ENCODE data around the gene MAN1A2. TPM values are rescaled to one million over a fixed set of nuclear protein-coding genes. Genes with fewer than 3 reads are reported as not detected.
"Not testable (repeated sequence)": the region's sequence is repeated elsewhere in the genome, so short reads cannot be mapped to it uniquely, and the experiment has no call there.

MAN1A2 gene
- polyA plus RNA-seq, 3 donors = 47.2 to 51.4 (median 48.7) TPM

DNA sequence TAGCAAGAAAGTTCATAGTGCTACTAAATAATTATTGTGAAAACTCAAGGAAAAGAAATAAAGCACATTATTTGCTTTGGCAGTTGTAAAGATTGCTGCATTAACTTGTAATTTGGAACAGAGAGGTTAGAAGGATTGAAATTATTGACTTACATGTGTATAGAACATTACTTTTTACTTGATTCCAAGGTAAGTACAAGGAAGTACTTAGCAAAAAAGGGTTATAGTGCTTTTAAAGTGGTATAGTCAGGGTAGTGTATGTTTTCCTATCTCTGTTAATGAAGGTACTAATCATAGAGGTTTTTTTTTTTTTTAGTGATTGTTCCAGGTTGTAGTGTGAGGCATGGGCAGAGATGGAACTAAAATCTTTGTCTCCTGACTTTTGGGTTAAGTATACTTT is 29.4 kb downstream of the MAN1A2 start:
- DNase-seq (ENCODE audit: low read depth in 3 of 3, low spot score in 2 of 3) = no peak

DNA sequence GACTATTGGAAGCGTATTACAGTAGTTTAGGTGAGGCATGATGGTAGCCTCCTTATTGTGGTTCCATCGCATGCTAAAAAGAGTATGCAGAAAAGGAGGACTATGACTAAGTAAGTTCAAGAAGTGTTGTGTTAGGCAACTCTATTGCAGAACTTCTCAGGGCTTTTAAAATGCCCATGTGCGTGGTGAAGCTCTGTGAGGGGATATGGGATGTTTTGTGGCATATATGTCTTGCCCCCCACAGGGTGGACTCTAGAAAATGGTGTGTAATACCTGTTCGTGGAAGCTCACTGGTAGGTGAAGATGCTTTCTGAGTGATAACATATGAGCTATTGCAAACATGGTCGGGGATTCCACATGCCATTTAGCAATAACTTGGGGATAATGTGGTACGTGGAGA is 31.7 kb downstream of the MAN1A2 start:
- DNase-seq (ENCODE audit: low read depth in 3 of 3, low spot score in 2 of 3) = no peak

DNA sequence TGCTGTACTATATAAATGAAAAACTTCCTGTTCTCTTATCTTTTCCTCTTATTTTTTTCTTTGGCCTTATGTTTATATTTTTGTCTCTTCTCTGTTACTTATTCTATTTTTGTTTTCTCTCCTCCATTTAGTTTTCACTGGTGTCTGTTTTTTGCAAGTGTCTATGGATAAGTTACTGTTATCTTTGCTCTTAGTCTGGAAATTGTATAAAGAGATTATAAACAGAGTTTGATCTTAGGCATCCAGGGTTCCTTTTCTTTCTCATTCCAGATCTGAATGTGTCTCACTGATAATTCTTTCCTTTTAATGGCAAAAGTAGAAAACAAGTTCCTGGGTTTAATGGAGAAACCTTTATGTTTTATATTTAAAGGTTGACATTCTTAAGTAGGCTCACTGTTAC is 34.5 kb downstream of the MAN1A2 start:
- DNase-seq (ENCODE audit: low read depth in 3 of 3, low spot score in 2 of 3) = no peak

DNA sequence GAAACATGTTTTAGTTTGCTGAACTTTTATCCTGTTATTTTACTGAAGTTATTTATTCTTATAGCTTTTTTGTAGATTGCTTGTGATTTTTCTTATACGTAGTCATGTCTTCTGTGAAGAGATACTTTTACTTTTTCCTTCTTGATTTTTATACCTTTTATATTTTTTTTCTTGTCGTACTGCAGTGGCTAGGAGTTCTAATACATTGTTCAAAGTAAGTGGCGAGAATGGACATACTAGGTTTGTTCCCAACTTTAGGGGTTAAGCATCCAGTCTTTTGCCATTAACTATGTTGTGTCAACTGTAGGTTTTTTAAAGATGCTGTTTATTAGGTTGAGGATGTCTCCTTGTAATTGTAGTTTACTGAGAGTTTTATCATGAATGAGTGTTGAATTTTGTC is 36.3 kb downstream of the MAN1A2 start:
- DNase-seq (ENCODE audit: low read depth in 3 of 3, low spot score in 2 of 3) = no peak

DNA sequence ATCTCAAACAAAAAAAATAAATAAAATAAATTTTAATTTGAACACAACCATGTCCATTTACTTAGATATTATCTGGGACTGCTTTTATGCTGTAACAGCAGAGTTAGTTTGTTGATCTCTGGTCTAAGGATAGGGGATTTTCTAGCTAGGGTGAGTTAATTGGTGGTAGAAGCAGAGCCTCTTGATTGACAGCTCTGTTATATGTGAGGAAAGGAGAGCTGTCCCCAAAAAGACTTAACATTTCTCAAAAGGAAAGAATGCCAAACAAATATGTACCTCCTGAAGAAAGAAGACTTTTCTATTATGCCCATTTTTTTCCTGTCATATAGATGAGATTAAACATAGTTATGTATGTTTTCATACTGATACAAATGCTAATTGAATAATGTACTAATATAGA is 37.8 kb downstream of the MAN1A2 start:
- no peak for DNase-seq (ENCODE audit: low read depth in 3 of 3, low spot score in 2 of 3)

DNA sequence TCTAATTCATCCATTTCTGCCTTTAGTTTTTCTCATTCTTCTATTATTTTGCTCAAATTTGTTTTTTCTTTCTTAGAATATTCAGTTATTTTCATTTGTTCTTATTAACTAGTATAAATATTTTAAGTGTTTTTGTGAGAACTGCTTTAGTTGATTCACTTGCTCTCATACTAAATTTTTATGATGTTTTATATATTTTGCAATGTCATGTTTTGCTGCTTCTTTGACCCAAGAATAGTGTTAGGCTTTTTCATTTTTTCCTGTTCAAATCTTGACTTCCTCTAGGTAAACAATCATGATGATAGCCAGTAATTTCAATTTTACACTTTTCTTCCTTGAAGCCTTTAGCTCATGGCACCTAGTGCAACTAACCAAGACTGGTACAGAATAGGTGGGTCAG is 45.2 kb downstream of the MAN1A2 start:
- no peak for DNase-seq (ENCODE audit: low read depth in 3 of 3, low spot score in 2 of 3)

DNA sequence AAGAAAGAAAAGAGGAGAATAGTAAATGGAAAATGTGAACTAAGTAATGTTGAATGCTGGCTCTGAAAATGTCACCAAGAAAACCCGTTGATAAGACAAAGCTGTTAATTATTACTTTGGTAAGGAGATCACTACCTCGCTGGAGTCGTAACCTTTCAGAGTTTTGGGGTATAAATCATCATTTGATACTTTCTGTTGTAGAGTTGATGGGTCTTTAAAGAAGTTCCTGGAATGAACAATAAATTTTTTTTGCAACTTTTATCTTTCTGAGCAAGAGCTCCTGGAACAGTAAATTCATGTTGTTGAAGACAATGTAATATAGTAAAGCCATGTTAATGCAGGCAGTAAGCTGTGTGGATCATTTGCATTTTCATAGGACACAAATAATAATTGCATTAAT is 46.2 kb downstream of the MAN1A2 start:
- DNase-seq (ENCODE audit: low read depth in 3 of 3, low spot score in 2 of 3) = no peak

DNA sequence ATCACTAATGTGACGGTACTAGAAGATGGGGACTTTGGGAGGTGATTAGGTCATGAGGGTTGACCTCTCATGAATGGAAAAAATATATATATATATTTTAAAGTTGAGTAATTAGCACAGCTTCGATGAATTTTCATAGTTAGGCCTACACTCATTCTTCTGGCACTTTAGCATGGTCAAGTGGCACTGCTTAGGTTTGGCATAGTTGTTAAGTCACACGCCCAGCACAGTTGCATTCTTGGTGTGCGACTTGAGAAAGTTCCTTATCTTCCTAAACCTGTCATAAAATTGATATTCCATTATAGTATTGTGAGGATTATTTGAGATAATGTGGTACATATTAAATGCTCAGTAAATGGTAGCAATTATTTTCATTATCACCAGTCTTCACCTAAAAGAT is 47.7 kb downstream of the MAN1A2 start:
- DNase-seq (ENCODE audit: low read depth in 3 of 3, low spot score in 2 of 3) = no peak

DNA sequence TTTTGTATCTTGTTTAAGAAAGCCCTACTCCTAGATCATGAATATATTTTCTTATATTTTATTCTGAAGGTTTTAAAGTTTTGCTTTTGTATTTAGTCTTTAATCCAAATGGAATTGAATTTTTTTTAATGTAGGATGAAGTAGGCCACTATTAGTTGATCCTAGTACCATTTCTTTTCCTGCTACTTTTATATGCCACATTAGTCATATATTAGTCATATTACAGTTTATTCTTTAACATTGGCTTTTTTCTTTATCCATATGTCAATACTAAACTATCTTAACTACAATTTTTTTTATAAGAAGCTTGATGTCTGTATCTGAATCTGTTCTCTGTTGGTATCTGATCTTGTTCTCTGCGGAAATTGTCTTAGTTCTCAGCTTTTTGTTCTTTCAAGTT is 48.8 kb downstream of the MAN1A2 start:
- DNase-seq (ENCODE audit: low read depth in 3 of 3, low spot score in 2 of 3) = no peak

DNA sequence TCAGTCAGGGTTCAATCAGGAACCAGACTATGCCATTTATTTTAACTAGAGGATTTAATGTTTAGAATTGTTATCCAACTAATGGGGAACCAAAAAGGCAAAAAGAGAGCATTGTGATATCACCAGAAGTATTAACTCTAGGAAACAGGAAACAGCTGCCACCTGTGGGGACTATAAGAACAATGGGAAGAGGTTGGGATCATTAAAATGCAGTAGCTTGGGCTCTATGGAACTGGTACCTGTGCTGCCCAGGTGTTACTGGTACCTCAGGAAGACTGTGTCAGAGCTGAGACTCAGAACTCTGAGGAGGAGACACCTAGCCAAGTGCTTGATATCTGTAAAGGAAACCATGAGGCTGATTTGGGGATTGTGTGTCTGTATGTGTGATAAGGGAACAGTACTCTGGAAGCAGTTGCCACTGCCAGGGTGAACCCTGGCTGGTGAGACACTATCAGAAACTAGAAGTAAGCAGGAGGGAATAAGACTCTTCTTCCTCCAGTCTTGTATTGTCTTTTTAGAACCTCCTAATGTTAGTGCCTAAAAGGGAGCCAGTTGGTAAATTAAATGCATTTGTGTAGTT is 49.4 kb downstream of the MAN1A2 start:
- DNase-seq (ENCODE audit: low read depth in 3 of 3, low spot score in 2 of 3) = no peak

DNA sequence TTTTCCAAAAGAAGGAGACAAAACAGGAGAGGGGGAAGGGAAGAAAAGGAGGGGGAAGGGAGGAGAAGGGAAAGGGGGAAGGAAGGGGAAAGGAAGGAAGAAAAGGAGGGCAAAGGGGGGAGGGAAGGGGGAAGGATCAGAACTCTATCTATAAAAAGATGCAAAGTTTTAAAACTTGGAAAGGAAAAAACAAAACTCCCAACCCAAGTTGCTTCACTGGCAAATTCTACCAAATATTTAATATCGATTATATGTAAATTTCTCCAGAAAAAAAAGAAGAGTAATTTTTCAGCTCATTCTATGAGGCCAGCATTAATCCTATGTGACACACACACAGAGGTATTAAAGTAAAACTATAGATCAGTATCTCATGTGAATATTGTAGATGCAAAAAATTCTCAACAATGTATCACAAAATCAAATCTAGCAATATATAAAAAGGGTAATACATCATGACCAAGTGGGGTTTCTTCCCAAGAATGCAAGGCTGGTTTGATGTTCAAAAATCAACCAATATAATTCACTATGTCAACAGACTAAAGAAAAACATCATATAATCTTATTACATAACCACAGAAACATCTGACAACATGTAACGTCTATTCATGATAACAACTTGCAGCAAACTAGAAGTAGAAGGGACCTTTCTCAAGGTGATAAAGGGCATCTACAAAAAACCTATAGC is 57.9 kb downstream of the MAN1A2 start:
- DNase-seq (ENCODE audit: low read depth in 3 of 3, low spot score in 2 of 3) = no peak

DNA sequence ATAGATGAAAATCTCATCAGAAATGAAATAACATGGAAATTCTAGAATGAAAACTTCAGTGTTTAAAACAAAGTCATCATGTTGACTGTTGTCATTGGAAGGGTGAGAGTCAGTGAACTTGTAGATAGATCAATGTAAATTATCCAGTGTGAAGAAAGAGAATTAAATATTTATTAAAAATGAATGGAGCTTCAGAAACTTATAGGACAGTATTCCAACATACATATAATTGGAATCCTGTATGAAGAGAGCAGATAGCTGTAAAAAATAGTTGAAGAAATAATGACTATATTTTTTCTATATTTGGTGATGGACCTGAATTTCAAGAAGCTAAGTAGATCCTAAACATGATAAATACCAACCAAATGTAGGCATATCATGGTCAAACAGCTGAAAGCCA is 60.0 kb downstream of the MAN1A2 start:
- no peak for DNase-seq (ENCODE audit: low read depth in 3 of 3, low spot score in 2 of 3)

DNA sequence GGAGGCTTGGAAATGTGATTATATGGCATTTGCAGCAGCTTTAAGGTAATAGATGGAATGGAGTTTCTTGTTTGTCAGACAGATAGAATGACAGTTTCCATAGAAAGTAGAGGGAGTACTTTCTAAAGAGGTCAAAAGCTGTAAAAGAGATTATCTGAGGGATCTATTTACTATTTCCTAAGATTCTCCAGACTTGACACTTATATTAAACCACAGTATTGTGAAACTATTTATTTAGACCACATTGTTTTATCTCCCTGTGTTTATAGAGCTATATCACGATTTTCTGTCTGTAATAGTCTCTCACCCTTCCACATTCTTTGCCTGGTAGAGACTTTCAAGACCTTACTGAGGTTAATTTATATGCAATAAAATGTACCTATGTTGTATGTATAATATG is 66.7 kb downstream of the MAN1A2 start:
- no peak for DNase-seq (ENCODE audit: low read depth in 3 of 3, low spot score in 2 of 3)

DNA sequence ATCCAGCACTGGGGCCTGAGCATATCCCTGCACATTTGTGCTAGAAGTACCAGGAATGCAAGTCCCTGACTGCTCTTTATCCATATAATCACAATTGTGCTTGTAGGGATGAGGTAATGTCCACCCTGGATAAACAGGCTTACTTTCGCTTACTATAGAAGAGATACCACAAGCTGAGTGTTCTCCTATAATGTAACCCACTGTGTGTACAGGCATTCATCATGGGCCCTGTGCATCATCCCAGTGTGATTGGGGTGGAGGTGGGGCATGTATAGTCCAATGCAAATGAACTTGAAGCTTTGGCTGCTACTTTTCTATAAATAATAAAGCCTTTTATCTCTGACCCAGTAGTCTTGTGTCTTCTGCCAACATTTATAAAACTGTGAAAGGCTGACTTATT is 69.3 kb downstream of the MAN1A2 start:
- no peak for DNase-seq (ENCODE audit: low read depth in 3 of 3, low spot score in 2 of 3)

DNA sequence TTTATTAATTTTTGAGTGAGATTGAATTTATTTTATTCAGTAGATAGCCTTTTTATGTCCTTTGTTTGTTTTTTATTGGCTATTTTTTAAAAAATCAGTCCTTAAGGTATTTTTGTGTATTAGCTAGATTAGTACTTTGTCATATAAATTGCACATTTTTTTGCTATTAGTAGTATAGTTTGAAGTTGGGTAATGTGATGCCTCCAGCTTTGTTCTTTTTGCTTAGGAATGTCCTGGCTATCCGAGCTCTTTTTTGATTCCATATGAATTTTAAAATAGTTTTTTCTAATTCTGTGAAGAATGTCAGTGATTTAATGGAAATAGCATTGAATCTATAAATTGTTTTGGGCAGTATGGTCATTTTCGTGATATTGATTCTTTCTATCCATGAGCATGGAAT is 80.4 kb downstream of the MAN1A2 start:
- DNase-seq (ENCODE audit: low read depth in 3 of 3, low spot score in 2 of 3) = no peak

DNA sequence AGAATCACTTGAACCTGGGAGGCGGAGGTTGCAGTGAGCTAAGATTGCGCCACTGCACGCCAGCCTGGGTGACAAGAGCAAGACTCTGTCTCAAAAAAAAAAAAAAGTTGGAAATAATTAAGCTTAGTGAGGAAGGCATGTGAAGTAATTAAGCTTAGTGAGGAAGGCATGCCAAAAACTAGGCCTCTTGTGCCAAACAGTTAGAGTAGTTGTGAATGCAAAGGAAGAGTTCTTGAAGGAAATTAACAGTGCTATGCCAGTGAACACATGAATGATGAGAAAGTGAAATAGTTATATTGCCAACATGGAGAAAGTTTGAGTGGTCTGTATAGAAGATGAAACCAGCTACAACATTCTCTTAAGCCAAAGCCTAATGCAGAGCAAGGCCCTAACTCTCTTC is 85.0 kb downstream of the MAN1A2 start:
- no peak for DNase-seq (ENCODE audit: low read depth in 3 of 3, low spot score in 2 of 3)

DNA sequence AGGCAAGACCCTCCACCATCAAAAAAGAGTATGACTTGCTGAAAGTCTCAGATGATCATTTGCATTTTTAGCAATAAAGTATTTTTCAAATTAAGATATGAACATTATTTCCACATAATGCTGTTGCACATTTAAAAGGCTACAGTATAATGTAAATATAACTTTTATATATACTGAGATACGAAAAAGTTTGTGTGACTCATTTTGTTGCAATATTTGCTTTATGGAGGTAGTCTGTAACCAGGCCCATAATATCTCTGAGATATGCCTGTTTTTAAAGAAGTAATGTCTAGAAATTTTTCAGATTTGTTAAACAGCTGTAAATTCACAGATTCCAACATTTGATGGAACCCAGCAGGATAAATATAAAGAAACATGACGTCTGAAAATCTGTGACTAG is 86.7 kb downstream of the MAN1A2 start:
- DNase-seq (ENCODE audit: low read depth in 3 of 3, low spot score in 2 of 3) = no peak

DNA sequence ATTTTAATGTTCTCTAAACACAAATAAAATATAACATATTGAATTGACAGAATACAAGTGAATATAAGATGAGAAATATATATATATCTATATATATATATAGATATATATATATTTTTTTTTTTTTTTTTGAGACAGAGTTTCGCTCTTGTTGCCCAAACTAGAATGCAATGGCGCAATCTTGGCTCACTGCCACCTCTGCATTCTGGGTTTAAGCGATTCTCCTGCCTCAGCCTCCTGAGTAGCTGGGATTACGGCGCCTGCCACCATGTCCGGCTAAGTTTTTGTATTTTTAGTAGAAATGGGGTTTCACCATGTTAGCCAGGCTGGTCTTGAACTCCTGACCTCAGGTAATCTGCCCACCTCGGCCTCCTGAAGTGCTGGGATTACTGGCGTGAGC is 91.2 kb downstream of the MAN1A2 start:
- not testable (repeated sequence) for DNase-seq (ENCODE audit: low read depth in 3 of 3, low spot score in 2 of 3)

DNA sequence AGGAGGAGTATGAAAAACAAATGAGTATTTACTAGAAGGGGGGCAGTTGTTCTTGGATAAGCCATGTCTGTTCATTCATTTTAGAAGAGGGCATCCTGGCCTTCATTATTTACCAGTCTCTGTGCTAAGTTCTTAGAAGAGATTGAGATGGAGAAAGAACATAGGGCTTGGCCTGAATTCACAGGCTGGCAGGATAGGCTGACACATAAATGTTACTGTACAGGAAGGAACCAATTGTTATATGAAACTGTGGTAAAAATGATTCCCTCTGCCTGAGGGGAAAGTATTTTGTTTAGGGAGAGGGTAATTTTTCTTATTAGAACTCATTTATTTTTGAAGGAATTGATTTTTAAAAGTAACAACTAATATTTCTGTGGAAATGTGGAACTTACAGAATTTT is 99.5 kb downstream of the MAN1A2 start:
- no peak for DNase-seq (ENCODE audit: low read depth in 3 of 3, low spot score in 2 of 3)

DNA sequence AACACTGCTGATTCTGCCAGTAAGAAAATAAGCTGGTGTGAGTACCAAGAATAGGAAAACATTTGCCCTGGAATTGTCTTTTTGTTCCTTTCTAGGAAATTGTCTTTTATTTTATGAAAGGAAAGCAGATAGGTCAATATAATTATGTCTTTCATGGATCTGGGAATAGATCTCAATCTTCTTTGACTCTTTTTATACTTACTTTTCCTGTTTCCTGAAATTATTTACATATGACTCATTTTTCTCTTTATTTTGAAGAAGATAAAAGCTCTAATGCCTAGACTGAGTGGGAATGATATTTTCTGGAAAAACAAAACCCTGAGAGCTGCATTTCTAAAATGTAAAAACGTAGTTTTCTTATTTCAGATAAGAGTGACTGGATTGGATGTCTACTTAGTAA is 100.1 kb downstream of the MAN1A2 start:
- DNase-seq (ENCODE audit: low read depth in 3 of 3, low spot score in 2 of 3) = no peak

DNA sequence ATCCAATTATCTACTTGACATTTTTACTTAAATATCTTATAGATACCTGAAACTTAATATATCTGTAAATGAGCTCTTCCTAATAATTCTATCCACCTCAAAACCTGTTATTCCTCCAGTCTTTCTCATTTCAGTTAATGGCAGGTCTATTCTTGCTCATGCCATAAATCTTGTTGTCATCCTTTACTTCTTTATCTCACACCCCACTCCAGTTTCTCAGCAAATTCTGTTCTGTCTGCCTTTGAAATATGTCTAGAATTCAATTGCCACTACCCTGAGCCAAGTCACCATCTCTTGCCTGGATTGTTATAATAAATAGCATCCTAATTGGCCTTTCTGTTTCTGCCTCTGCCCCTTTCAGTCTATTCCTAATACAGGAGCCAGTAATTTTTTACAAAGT is 105.8 kb downstream of the MAN1A2 start:
- DNase-seq (ENCODE audit: low read depth in 3 of 3, low spot score in 2 of 3) = no peak

DNA sequence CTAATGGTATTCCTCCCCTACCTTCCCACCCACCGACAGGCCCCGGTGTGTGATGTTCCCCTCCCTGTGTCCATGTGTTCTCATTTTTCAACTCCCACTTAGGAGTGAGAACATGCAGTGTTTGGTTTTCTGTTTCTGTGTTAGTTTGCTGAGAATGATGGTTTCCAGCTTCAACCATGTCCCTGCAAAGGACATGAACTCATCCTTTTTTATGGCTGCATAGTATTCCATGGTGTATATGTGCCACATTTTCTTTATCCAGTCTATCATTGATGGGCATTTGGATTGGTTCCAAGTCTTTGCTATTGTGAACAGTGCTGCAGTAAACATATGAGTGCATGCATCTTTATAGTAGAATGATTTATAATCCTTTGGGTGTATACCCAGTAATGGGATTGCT is 108.2 kb downstream of the MAN1A2 start:
- DNase-seq (ENCODE audit: low read depth in 3 of 3, low spot score in 2 of 3) = not testable (repeated sequence)

DNA sequence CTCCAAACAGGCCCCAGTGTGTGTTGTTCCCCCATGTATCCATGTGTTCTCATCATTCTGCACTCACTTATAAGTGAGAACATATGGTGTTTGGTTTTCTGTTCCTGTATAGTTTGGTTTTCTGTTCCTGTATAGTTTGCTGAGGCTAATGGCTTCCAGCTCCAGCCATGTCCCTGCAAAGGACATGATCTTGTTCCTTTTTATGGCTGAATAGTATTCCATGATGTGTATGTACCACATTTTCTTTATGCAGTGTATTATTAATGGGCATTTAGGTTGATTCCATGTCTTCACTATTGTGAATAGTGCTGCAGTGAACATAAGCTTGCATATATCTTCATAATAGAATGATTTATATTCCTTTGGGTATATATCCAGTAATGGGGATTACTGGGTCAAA is 111.8 kb downstream of the MAN1A2 start:
- no peak for DNase-seq (ENCODE audit: low read depth in 3 of 3, low spot score in 2 of 3)
